ENCODE data around the gene SBF2.
"Not testable (repeated sequence)": the region's sequence is repeated elsewhere in the genome, so short reads cannot be mapped to it uniquely, and the experiment has no call there.

SBF2 gene

DNA sequence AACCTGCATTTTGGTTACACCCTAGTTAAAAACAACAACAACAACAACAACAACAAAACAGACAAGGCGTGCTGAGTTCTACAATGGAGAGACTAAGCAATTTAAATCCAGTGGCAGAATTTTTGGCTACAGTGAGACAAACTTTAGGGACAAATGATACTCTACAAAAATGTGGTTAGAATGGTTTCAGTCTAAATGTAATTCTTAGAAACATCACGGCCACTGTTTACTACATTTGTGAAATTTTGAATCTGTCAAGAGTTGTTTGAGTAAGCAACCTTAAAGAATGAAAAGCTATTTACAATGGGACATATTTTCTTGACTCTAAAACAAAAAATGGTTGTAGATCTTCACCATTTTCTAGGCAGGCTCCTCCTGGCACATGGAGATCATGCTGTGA is 370.7 kb downstream of the SBF2 start:
- in situ Hi-C loops (cut with HindIII; ENCODE audit: low sequenced_read_pairs), result no loop called here

DNA sequence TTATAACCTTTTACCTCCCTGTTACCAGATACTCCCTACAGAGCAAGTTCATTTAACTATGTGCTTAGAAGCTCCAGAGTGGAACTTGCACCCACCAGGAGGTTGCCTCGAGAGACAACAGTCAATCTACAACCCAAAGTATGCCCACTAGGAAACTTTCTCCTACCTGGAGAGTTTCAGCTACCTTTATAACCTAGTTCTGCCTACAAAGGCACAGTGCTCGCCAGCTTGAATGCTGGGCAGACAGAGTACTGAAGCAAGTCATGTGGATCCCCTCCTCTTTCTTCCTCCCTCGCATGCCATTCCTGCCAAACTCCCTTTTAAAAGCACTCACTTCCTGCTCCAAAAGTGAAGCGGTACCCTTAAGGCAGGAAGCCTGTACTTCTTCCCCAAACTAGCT is 371.2 kb downstream of the SBF2 start:
- in situ Hi-C loops (cut with HindIII; ENCODE audit: low sequenced_read_pairs), result no loop called here

DNA sequence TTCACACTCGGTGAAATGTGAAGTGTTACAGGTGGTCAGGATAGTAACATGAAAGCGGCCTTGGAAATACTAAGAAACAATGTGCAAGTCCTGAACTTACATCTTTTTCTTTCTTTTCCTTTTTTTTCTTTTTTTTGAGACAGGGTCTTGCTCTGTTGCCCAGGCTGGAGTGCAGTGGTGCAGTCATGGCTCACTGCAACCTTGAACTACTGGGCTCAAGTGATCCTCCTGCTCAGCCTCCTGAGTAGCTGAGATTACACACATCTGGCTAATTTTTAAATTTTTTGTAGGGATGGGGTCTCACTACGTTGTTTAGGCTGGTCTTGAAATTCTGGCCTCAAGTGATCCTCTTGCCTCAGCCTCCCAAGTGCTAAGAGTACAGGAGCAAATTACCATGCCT is 377.5 kb downstream of the SBF2 start:
- in situ Hi-C loops (cut with HindIII; ENCODE audit: low sequenced_read_pairs), result no loop called here

DNA sequence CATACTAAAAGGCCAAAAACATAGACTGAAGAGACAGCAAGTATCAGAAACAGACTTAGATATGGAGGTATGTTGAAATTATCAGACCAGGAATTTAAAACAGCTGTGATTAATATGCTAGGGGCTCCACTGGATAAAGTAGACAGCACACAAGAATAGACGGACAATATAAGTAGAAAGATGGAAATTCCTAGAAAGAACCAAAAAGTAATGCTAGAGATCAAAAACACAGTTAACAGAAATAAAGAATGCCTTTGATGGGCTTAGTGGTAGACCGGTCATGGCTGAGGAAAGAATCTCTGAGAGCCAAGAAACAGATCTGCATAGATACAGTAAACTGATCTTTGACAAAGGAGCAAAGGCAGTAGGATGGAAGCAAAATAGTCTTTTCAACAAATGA is 380.0 kb downstream of the SBF2 start:
- in situ Hi-C loops (cut with HindIII; ENCODE audit: low sequenced_read_pairs), result no loop called here

DNA sequence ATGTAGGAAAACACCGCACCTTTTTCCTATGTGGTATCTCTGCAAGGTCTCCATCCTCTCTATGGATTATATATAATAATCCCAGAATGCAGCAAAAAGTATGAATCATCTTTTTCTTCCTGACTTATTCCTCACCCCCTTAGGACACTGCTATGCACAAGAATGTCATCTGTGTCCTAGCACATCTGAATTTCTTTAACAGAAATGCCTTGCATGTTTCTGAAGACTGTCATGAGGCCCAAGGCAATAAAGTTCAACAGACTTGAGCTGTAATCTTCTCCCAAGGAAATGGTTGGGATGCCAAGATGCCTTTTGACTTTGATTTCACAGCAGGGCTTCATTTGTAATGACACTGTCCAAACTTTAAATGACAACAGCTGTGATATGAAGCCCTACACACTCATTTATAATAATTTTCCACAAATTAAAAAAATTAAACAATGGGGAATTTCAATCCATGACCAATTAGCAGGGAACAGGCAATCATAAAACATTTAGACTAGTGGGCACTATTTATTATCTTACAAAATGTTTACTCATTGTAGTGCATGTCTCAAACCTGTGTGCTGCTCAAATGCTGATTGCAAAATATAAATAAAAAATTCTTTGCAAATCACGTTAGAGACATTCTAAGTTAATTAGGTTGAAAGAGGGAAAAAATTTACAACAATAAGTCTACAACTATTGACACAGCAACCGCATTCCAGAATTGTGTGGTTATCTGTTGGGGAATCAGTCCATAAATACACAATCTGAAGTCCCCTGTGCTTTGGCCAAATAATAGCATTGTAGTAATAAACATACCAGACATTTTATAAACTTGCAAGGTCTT is 387.8 kb downstream of the SBF2 start:
- in situ Hi-C loops (cut with HindIII; ENCODE audit: low sequenced_read_pairs), result no loop called here

DNA sequence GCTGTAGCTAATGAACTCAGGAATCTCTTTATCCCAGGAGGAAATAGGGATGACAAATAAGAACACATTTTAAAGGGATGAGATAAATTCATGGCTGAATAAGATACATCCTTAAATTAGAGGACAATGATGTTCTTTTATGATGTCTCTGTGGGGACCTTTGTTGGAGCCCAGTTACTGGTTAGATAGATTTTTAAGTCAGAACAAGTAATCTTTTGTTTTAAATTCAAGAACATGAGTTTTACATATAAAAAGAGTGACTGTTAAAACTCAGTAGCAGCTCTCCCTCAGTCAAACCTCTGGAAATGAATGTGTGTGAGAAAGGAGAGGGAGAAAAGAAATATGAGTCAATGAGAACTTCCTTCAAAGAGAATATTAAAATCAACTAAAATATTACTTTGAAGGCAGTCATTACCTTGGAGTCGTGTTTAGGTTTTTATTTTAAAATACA is 388.5 kb downstream of the SBF2 start:
- in situ Hi-C loops (cut with HindIII; ENCODE audit: low sequenced_read_pairs), result no loop called here

DNA sequence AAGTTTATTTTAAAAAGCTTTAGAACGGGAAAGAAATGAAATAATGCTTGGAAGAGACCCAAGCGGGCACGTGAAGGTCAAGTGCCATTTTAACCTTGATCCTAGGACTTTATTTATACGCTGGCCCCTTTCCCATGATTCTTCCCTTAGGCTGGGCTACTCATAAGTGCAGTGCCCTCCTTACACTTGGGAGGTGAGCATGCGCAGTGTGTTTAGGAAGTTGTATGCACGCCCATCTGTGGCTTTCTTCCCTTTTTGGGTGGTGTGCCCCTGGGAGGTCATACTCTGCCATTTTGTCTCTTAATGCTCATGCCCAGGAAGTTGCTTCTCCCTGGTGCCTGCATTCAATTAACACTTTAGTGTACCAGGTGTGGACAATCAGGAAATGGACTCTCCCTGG is 390.4 kb downstream of the SBF2 start:
- in situ Hi-C loops (cut with HindIII; ENCODE audit: low sequenced_read_pairs), result no loop called here

DNA sequence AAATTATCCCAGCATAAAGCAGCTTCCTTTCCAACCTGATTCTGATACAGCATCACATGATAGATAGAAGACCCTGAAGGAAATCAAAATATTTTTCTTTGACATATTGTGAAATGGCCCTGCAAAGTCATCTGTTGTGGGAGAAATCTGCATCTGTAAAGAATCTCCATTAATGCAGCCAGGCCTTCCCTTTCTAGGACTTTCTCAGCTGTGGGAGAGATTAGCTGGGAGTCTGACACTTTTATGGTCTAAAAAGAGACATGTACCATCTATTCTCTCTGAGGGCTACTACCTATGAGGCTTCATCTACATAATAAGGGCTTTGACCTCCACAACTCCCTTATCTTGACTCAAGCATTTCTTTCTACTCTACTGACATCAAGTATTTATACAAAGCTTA is 392.1 kb downstream of the SBF2 start:
- in situ Hi-C loops (cut with HindIII; ENCODE audit: low sequenced_read_pairs), result no loop called here

DNA sequence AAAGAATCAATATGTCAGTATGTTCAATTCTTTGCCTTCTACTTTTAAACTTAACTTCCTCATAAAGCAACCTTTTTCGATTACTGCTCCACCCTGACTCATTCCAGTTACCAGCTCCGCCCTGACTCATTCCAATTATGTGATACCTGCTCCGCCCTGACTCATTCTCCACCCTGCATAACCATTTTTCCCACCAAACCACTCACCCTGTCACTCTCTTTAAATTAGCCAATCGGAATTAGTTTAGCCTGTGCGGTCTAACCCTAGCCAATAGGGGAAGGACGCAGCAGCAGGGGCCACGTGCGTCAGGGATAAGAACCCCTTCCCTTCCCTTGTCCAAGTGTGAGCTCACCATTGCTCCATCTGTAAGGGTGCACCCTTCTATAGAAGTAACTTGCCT is 393.8 kb downstream of the SBF2 start:
- in situ Hi-C loops (cut with HindIII; ENCODE audit: low sequenced_read_pairs), result not testable (repeated sequence)

DNA sequence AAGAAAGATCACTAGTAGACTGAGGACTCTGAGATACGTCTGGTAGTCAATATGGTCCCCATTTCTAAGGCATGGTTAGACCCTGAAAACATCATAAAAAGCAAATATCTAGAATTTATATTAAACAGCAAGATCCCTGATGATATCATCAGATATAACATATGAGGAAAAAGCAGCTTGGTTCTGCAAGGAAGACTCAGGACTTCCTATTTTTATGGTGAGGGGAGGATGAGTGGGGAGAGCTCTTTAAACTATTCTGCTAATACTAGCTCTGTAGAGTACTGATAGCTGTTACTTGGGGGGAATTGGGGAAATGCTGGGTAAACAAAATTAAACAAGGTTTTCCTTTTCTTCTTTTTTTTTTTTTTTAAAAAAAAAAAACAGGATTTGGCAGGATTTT is 394.3 kb downstream of the SBF2 start:
- in situ Hi-C loops (cut with HindIII; ENCODE audit: low sequenced_read_pairs), result no loop called here

DNA sequence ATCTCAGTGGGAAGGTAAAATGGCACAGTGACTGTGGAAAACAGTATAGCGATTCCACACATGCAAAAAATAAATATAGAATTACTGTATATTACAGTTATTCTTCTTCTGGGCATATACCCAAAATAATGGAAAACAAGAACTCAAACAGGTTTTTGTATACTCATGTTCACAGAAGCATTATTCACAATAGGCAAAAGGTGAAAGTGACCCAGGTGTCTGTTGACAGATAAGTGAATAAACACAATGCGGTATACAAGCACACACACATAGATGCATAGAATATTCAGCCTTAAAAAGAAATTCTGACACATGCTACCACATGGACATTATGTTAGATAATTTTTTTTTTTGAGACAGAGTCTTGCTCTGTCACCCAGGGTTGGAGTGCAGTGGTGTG is 397.1 kb downstream of the SBF2 start:
- in situ Hi-C loops (cut with HindIII; ENCODE audit: low sequenced_read_pairs), result no loop called here

DNA sequence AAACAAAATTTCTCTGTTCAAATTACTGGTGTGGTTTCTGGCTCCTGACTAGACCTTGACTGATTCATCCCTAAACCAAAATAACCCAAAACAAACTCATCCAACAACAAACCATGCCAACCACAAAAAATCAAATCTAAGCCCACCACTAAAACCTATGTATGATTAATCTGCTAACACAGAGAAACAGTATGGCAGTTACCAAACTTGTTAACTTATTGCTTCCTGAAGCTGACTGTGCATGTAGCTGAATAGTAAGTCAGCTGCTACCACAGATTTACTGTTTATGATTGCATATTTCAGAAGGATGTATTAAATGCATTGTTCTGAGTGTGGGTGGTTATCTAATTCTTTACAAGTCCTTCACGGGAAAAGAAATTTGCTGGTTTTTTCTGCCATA is 399.0 kb downstream of the SBF2 start:
- in situ Hi-C loops (cut with HindIII; ENCODE audit: low sequenced_read_pairs), result no loop called here

DNA sequence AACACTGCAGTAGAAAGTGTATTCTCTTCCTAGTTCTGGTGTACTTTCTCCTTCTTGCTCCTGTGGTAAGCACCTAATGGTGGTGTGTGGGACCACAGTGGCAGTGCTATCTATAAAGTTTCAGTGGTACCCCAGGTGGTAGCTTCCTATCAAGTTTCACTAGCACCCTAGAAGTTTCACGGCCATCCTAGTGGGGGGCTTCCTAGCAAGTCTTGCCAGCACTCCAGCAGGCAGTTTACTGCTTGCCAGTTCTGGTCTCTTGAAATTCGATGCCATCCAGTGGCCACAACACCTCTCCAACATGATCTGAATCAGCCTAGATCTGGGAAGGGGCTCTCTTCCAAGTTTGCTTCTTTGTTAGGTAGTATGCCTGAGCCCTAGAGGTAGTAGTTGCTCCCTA is 400.5 kb downstream of the SBF2 start:
- in situ Hi-C loops (cut with HindIII; ENCODE audit: low sequenced_read_pairs), result no loop called here

DNA sequence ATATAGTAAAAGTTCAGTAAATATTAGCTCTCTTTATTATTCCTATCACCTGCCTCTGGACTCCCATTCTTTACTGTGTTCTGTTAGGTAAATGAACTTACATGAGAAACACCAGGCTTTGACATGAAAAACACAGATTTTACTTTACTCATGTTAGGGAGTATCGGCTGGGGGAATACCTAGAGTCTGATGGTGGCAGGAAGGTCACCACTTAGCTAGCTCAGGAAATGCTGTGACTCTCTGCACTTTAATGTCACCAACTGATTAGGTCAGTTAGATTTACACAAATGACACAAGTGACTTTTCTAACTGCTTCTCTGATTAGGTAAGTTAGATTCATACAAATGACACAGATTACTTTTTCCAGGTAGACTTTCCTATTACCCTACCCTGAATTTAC is 405.1 kb downstream of the SBF2 start:
- in situ Hi-C loops (cut with HindIII; ENCODE audit: low sequenced_read_pairs), result no loop called here

DNA sequence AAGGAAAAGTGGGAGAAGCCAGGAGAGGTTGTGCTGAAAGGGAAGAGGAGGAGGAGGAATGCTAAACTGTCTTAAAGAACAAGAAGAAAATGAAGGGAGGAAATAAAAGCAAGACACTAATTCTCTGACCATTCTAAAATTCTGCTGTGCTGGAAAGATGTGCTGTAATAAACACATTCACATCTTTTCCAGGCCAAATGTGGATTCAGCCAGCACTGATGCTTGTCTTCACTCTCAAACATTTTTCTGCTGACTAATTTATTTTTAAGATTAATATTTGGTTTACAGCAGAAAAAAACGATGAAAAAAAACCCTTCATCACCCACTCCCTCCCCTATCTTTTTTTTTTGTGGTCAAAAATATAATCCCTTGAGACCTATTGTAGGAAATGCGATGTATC is 406.5 kb downstream of the SBF2 start:
- in situ Hi-C loops (cut with HindIII; ENCODE audit: low sequenced_read_pairs), result no loop called here

DNA sequence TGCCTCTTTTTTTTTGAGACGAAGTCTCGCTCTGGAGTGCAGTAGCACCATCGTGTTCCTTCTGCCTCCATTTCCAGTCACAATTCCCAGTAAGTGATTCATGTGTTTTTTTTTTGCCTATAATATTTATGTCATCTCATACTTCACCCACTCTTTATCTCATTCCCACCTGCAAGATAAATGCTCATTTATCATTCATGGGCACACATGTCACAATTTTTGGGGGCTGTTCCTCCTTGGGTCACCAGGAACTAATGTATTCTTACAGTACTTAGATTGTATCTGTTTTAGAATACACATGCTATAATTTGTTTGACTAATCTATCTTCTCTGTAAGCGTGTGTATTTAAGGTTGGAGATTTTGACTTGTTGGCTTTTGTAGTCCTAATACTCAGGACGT is 407.4 kb downstream of the SBF2 start:
- in situ Hi-C loops (cut with HindIII; ENCODE audit: low sequenced_read_pairs), result no loop called here

DNA sequence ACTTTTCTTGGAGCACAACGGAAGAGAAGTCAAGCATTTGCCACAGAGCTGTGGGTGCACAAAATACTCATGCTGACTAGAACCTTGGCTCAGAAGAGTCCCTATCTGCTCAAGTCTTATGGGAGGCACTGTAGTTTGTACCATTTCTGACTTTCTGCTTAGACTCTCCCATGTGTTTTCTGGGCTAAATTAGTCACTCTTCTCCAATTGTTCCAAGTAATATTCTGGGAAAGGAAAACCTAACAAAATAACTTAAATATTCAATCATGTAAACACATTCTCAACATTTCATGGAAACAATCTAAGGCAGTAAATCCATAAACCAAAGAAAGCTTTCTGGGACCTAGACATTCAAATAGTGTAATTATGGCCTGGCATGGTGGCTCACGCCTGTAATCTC is 409.4 kb downstream of the SBF2 start:
- in situ Hi-C loops (cut with HindIII; ENCODE audit: low sequenced_read_pairs), result no loop called here

DNA sequence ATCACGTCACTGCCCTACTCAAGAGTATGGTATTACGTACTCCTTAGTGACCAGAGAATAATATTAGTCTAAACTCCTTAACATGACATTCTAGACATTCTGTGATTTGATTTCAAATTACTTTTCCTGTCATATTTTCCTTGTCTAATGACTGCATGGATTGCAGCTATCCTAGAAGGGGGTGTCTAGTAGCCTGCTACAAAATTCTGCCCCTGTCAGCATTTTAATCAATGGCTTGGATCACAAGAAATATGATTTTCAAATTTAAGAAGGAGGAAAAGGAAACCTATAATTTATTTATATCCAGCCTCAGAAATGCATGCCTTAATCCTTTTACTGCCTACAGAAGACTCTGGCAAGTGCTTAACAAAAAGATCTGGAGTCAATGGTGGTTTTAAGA is 413.4 kb downstream of the SBF2 start:
- in situ Hi-C loops (cut with HindIII; ENCODE audit: low sequenced_read_pairs), result no loop called here

DNA sequence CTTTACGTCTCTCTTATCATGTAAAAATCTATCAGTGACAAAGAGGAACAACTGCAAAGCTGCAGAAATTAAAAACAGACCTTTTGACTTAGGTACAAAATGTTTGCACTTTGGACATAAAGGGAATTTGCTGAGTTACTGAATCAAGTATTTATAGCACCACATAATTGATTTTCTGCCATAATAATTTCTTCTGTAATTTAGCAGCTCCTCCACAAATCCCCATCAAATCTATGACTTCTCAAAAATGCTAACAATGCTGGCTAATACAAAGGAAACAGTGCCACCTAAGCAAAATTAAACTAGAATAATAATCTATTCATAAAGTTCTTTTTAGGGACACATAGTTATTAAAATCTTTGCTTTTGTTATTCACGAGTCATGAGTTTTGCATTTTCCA is 415.1 kb downstream of the SBF2 start:
- in situ Hi-C loops (cut with HindIII; ENCODE audit: low sequenced_read_pairs), result no loop called here

DNA sequence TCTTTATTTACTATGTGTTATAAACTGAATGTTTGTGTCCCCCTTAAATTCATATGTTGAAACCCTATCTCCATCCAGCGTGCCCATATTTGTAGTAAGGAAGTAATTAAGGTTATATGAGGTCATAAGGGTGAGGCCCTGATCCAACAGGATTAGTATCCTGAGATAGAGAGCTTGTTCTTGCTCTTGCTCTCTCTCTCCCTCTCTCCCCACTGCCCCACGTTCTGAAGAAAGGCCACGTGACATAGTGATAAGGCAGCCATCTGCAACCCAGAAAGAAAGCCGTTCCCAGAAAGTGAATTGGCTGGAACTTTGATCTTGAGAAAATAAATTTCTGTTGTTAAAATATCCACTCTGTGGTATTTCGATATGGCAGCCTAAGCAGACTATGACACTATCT is 417.7 kb downstream of the SBF2 start:
- in situ Hi-C loops (cut with HindIII; ENCODE audit: low sequenced_read_pairs), result no loop called here

DNA sequence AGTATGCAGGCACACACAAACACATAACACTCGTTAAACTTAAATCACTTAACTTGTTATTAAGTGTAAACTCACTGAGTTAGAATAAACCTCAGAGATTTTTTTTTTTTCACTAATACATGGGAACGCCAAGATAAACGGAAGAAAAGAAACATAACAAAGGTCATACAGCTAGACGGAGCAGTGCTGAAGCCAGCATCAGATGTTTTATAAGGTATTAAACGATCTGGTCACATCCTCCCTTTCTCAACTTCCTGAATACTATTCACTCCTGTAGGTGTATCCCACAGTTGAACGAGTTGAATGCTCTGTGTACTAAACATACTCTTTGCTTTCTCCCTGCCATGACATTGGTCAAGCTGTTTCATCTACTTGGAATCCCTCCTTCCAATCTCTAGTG is 418.2 kb downstream of the SBF2 start:
- in situ Hi-C loops (cut with HindIII; ENCODE audit: low sequenced_read_pairs), result no loop called here

DNA sequence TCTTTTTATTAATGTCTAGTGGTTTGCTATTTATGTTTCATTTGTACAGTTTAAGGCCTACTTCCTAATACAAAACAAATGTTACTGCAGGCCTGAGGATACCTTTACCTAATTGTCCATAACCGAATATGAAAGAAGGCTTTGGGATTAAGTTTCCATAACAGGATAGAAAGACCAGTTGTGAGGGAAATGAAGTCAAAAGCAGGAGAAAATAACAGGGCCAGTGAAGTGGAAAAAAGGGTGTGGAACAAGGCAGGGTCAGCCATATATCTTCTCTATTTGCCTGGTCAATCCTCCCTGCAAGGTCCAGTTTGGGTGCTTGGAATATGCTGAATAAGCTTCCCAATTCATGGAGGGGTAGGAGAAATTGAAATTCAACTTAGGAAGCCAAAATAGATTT is 418.6 kb downstream of the SBF2 start:
- in situ Hi-C loops (cut with HindIII; ENCODE audit: low sequenced_read_pairs), result no loop called here

DNA sequence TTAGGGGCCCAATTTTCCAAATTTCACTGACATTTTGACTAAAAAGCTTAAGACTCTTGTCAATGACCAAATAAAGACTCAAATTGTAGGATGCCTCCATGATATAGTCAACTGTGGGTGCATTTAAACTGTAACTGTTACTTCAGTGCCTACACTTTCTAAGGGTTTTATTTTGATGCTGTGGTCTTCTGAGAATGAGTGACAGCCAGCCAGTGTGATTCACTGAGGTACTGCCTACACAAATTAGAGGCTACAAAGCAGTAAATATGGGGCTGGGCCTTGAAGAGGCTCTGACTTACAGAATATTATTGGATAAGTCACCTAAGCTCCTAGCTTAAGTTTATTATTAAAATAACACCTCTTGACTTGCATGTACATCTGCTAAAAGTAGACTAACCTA is 419.6 kb downstream of the SBF2 start:
- in situ Hi-C loops (cut with HindIII; ENCODE audit: low sequenced_read_pairs), result no loop called here
